ENCODE data around the gene ZC3H12C.

DNA sequence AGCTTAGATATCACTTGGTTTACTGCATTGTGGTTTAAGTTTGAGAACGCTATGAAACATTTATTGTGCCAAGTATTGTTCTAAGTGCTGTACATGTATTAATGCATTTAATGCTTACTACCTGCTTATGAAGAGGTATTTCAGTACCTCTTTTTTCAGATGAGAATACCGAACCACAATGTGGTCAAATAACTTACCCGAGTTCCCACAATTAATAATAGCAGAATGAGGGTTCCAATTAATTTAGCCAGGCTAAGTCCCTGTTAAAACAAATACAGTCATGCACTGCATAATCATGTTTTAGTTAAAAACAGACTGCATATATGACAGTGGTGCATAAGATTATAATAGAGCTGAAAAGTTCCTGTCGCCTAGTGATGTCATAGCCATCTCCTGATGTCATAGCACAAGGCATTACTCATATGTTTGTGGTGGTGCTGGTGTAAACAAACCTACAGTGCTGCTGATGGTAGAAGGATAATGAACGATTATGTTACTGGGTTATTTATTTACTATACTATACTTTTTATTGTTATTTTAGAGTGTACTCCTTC is 4.3 kb downstream of the ZC3H12C start:
- TF ChIP-seq POLR2A (IDR thresholded peaks at IDR 0.05) (no peak), CTCF (IDR thresholded peaks at IDR 0.05) (no peak)
